Sigmoid colon (tissue), 7 donors: ENCODE data around the gene KCNK13. TPM values are rescaled to one million over a fixed set of nuclear protein-coding genes. Genes with fewer than 3 reads are reported as not detected.

Source experiments
- DNase-seq: peaks from one replicate; pipeline ENCODE4 v3.0.0-alpha.2; 2019
- H3K27ac ChIP-seq, 4 donors: fragments of 200-600 bp; sonication (generic); one replicate each; pipeline ENCODE4 v1.5.1; 2016 to 2019; ENCODE audit warnings: mild to moderate bottlenecking in 1 of 4
- H3K27me3 ChIP-seq, 3 donors: fragments of 200-600 bp; sonication (generic); one replicate each; pipeline ENCODE4 v1.5.1; 2019; ENCODE audit warnings: mild to moderate bottlenecking in 1 of 3
- H3K36me3 ChIP-seq, 4 donors: fragments of 200-600 bp; sonication (generic); one replicate each; pipeline ENCODE4 v1.5.1; 2016 to 2019
- H3K4me1 ChIP-seq, 4 donors: fragments of 200-600 bp; sonication (generic); one replicate each; pipeline ENCODE4 v1.5.1; 2017 to 2019
- H3K4me3 ChIP-seq, 4 donors: fragments of 200-600 bp; sonication (generic); one replicate each; pipeline ENCODE4 v1.5.1; 2017 to 2019; ENCODE audit warnings: mild to moderate bottlenecking in 2 of 4, moderate library complexity in 1 of 4
- H3K9me3 ChIP-seq, 4 donors: fragments of 200-600 bp in 3 of 4; sonication (generic) in 3 of 4; one replicate each; pipeline versions ENCODE4 v1.5.1 to v1.6.1; 2013 to 2019
- EP300 ChIP-seq, 4 donors: sonication (generic); formaldehyde crosslinking; IDR thresholded peaks; one replicate each; pipeline ENCODE4 v1.6.1; 2017; ENCODE audit warnings: antibody characterized with exemption in 4 of 4
- POLR2A ChIP-seq, 2 donors: fragments of 450-650 bp; IDR thresholded peaks; one replicate each; pipeline ENCODE4 v1.6.1; 2016; ENCODE audit warnings: antibody characterized with exemption in 2 of 2, mild to moderate bottlenecking in 2 of 2, moderate library complexity in 2 of 2
- POLR2AphosphoS5 ChIP-seq, 4 donors: sonication (generic); formaldehyde crosslinking; IDR thresholded peaks; one replicate each; pipeline ENCODE4 v1.6.1; 2017; ENCODE audit warnings: antibody characterized with exemption in 4 of 4
- WGBS, 2 donors: extraction: QIAGEN DNeasy Blood & Tissue Kit; methylation state at CpG; one replicate each; pipeline ENCODE4 v1.1.7; 2013; 5-methylcytosine and 5-hydroxymethylcytosine counted together
- intact Hi-C: fragments of 100-400 bp; cut with DNase I; formaldehyde crosslinking; loops from one replicate; pipeline ENCODE4 v1.15.1; 2023
- polyA plus RNA-seq, 3 donors: library from polyadenylated mRNA; stranded (reverse); fragments of 200-250 nt; gene quantifications; one replicate each; pipeline ENCODE4 v1.2.3, GENCODE V29; 2013
- total RNA-seq, 4 donors: library from RNA; depleted of rRNA; stranded (reverse); fragments of >200 nt; gene quantifications; one replicate each; pipeline ENCODE4 v1.1.0, GENCODE V29; 2016
- TF ChIP-seq, protein P1 (sequence below), 4 experiments: fragments of 450-650 bp in 3 of 4; fragments of 200-600 bp in 1 of 4; IDR thresholded peaks; one replicate each; pipeline ENCODE4 v1.5.1; 2016 to 2019; ENCODE audit warnings: antibody characterized with exemption in 4 of 4, mild to moderate bottlenecking in 3 of 4, moderate library complexity in 2 of 4
- donor health status: healthy with polysubstance abuse.
- donor health status: Bipolar disorder and iron deficiency.
- donor health status: healthy.

KCNK13 gene
- total and polyA plus RNA-seq, 7 donors: 0.51 to 1.4 (median 0.95) TPM; not detected in 2

- H3K27ac ChIP-seq: no peak overlapping the region
- no peaks in the 10 kb centered on the region for H3K27me3 ChIP-seq
- intact Hi-C loops: no loop called here
- H3K9me3 ChIP-seq: no peaks in the 10 kb centered on the region
- no peak overlapping the region for H3K4me3 ChIP-seq
- TF ChIP-seq, protein P1, sequence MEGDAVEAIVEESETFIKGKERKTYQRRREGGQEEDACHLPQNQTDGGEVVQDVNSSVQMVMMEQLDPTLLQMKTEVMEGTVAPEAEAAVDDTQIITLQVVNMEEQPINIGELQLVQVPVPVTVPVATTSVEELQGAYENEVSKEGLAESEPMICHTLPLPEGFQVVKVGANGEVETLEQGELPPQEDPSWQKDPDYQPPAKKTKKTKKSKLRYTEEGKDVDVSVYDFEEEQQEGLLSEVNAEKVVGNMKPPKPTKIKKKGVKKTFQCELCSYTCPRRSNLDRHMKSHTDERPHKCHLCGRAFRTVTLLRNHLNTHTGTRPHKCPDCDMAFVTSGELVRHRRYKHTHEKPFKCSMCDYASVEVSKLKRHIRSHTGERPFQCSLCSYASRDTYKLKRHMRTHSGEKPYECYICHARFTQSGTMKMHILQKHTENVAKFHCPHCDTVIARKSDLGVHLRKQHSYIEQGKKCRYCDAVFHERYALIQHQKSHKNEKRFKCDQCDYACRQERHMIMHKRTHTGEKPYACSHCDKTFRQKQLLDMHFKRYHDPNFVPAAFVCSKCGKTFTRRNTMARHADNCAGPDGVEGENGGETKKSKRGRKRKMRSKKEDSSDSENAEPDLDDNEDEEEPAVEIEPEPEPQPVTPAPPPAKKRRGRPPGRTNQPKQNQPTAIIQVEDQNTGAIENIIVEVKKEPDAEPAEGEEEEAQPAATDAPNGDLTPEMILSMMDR (IDR thresholded peaks at IDR 0.05): no peak
- TF ChIP-seq POLR2A (IDR thresholded peaks at IDR 0.05) (no peak), POLR2AphosphoS5 (IDR thresholded peaks at IDR 0.05) (no peak), EP300 (IDR thresholded peaks at IDR 0.05) (no peak)
- DNase-seq: no peak
- H3K4me1 ChIP-seq: no peaks in the 10 kb centered on the region
- WGBS, 2 donors: 88 to 90% methylated on average over 3 of the region's 3 CpGs
- peaks cover 0 to 10% (median 3%) of the 10 kb centered on the region in 4 donors for H3K36me3 ChIP-seq
Observed at GRCh38 chr14:90040411-90040810, 21.4 kb upstream of the KCNK13 start.

DNA sequence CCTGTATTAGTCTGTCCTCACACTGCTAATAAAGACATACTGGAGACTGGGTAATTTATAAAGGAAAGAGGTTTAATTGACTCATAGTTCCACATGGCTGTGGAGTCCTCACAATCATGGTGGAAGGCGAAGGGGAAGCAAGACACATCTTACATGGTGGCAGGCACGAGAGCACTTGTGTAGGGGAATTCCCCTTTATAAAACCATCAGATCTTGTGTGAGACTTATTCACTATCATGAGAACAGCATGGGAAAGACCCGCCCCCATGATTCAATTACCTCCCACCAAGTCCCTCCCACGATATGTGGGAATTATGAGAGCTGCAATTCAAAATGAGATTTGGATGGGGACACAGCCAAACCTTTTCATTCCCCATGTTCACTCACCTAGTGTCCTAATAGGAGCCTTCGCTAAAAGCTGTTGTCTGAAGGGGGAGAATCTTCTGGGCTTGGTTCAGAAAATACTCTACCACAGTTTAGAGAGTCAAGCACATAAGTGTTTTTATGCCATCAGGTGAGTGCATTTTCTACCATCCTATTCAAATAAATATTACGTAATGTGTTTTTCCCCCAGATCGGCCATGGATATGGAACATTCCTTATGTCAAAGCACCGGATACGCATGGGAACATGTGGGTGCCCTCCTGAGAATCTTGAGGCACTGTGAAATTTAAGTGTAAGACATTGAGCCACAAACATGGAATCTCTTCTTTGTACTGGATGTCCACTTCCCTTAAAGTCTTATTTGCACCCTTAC, 19.1 kb upstream of the KCNK13 start:
- no peaks in the 10 kb centered on the region for H3K4me1 ChIP-seq
- H3K27ac ChIP-seq: no peak overlapping the region
- peaks cover 0 to 10% (median 1%) of the 10 kb centered on the region in 4 donors for H3K36me3 ChIP-seq
- H3K4me3 ChIP-seq: no peak overlapping the region
- 90 to 91% methylated on average over 9 of the region's 9 CpGs for WGBS, 2 donors
- no peaks in the 10 kb centered on the region for H3K9me3 ChIP-seq
- no peak for DNase-seq
- H3K27me3 ChIP-seq: no peaks in the 10 kb centered on the region
- intact Hi-C loops: no loop called here
- TF ChIP-seq, protein P1 (IDR thresholded peaks at IDR 0.05): no peak
- TF ChIP-seq EP300 (IDR thresholded peaks at IDR 0.05) (no peak), POLR2AphosphoS5 (IDR thresholded peaks at IDR 0.05) (no peak), POLR2A (IDR thresholded peaks at IDR 0.05) (no peak)

DNA sequence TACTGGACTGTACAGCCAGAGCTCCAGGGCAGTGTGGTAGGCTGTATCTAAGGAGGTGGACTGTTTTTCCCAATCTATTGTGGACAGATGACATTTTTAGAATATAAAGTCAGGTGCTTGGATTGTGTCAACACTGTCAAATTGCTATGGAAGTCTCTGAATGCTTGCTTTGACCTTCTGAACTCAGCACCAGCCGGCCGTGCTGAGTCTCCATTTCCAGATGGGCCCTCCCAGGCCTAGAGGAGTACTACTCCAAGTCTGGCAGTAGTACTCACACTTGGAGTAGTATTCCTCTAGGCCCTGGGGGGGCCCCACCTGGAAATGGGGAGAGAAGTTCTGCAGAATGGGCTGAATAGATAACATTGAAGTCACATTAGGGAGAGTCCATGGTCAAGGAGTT, 16.2 kb upstream of the KCNK13 start:
- Histone ChIP-seq H3K27me3 (peaks cover 0 to under 1% (median 0%) of the 10 kb centered on the region in 3 donors), H3K9me3 (no peaks in the 10 kb centered on the region), H3K4me3 (no peak overlapping the region), H3K4me1 (no peaks in the 10 kb centered on the region), H3K27ac (no peak overlapping the region), H3K36me3 (peaks cover 0 to 10% (median 0%) of the 10 kb centered on the region in 4 donors)
- TF ChIP-seq POLR2A (IDR thresholded peaks at IDR 0.05): no peak
- TF ChIP-seq, protein P1 (IDR thresholded peaks at IDR 0.05): no peak
- TF ChIP-seq EP300 (IDR thresholded peaks at IDR 0.05): no peak
- no peak for TF ChIP-seq POLR2AphosphoS5 (IDR thresholded peaks at IDR 0.05)
- no peak for DNase-seq
- intact Hi-C loops: no loop called here
- WGBS, 2 donors: 80 to 88% methylated on average over 2 of the region's 2 CpGs

GRCh38 chr14:90049390-90049789, 12.4 kb upstream of the KCNK13 start:
- H3K27me3 ChIP-seq: peaks cover 0 to 29% (median 0%) of the 10 kb centered on the region in 3 donors
- 79 to 83% methylated on average over 3 of the region's 3 CpGs for WGBS, 2 donors
- no peaks in the 10 kb centered on the region for H3K9me3 ChIP-seq
- intact Hi-C loops: no loop called here
- DNase-seq: no peak
- no peak overlapping the region for H3K27ac ChIP-seq
- TF ChIP-seq, protein P1 (IDR thresholded peaks at IDR 0.05): no peak
- no peak for TF ChIP-seq POLR2AphosphoS5 (IDR thresholded peaks at IDR 0.05)
- no peak for TF ChIP-seq EP300 (IDR thresholded peaks at IDR 0.05)
- TF ChIP-seq POLR2A (IDR thresholded peaks at IDR 0.05): no peak
- no peak overlapping the region for H3K4me3 ChIP-seq
- H3K4me1 ChIP-seq: no peaks in the 10 kb centered on the region
- no peaks in the 10 kb centered on the region for H3K36me3 ChIP-seq
